HG03460 (cell line): ENCODE results near the gene SLC2A1.

Experiments
- ATAC-seq: cut with Tn5 transposase; IDR thresholded peaks from one replicate; pipeline ENCODE4 v1.9.1; 2021; ENCODE audit not compliant: unreplicated experiment

The SLC2A1 gene

GRCh38 chr1:42944246-42944928 is 14.3 kb downstream of the SLC2A1 start:
- no peak for ATAC-seq

GRCh38 chr1:42943728-42944127 is 14.9 kb downstream of the SLC2A1 start:
- ATAC-seq, result no peak

GRCh38 chr1:42943166-42943565 is 15.5 kb downstream of the SLC2A1 start:
- ATAC-seq, result no peak

GRCh38 chr1:42942444-42942843 is 16.2 kb downstream of the SLC2A1 start:
- ATAC-seq, result no peak

- no peak for ATAC-seq
Observed at GRCh38 chr1:42941640-42942330, 16.9 kb downstream of the SLC2A1 start.

- no peak for ATAC-seq
Observed at GRCh38 chr1:42940851-42941639, 17.6 kb downstream of the SLC2A1 start.

- no peak for ATAC-seq
Observed at GRCh38 chr1:42938645-42939615, 19.7 kb downstream of the SLC2A1 start.

GRCh38 chr1:42937836-42938644 is 20.6 kb downstream of the SLC2A1 start:
- no peak for ATAC-seq

- ATAC-seq, result no peak
Observed at GRCh38 chr1:42937141-42937696, 21.4 kb downstream of the SLC2A1 start.

GRCh38 chr1:42936309-42937078 is 22.2 kb downstream of the SLC2A1 start:
- ATAC-seq, result no peak

- no peak for ATAC-seq
Observed at GRCh38 chr1:42935971-42936308, 22.7 kb downstream of the SLC2A1 start.

- no peak for ATAC-seq
Observed at GRCh38 chr1:42935313-42935895, 23.3 kb downstream of the SLC2A1 start.

GRCh38 chr1:42934541-42935312 is 23.9 kb downstream of the SLC2A1 start:
- ATAC-seq, result no peak

- no peak for ATAC-seq
Observed at GRCh38 chr1:42933610-42934491, 24.8 kb downstream of the SLC2A1 start.

GRCh38 chr1:42933060-42933586 is 25.5 kb downstream of the SLC2A1 start:
- no peak for ATAC-seq

- no peak for ATAC-seq
Observed at GRCh38 chr1:42932442-42932941, 26.2 kb downstream of the SLC2A1 start.
